SK-N-SH treated with all-trans-retinoic acid at 6 μM for 48 hours (cell line): ENCODE measurements around the gene PMVK.

Experiments used
- GLIS3 ChIP-seq: fragments of 250-450 bp; sonication (Bioruptor Pico); IDR thresholded peaks from 2 replicates; pipeline ENCODE4 v1.5.0; 2020; ENCODE audit warnings: mild to moderate bottlenecking, moderate library complexity
- ISL1 ChIP-seq: fragments of 250-450 bp; sonication (Bioruptor Pico); IDR thresholded peaks from 2 replicates; pipeline ENCODE4 v2.1.2; 2022; ENCODE audit warnings: mild to moderate bottlenecking, moderate library complexity

GRCh38 chr1:154974808-154975408 lies 38.4 kb upstream of the PMVK start:
- TF ChIP-seq GLIS3 (CRISPR knock-in tag) (no peak), ISL1 (CRISPR knock-in tag) (no peak)
